GM12891 (cell line): ENCODE data around the gene CERS6.
A peak's percentile ranks its signal among the peaks of the same experiment; 100 is the strongest.

Source experiments
- DNase-seq: peaks from one replicate; pipeline ENCODE4 v3.0.0; 2011; ENCODE audit warnings: low spot score; ENCODE audit not compliant: insufficient read length
- FAIRE-seq: peaks from 2 replicates; lab custom pipeline; 2011; peaks lifted over from hg19 to GRCh38; lab: Jason Lieb, UNC
- PAX5 ChIP-seq: IDR thresholded peaks from 2 replicates; pipeline ENCODE4 v1.6.1; 2011; ENCODE audit warnings: low read length, moderate library complexity, mild to moderate bottlenecking; ENCODE audit not compliant: insufficient read depth, severe bottlenecking
- POLR2A ChIP-seq: IDR thresholded peaks from 2 replicates; pipeline ENCODE4 v1.6.1; 2011; ENCODE audit warnings: low read depth, low read length, control low read depth
- POLR2AphosphoS5 ChIP-seq: IDR thresholded peaks from 2 replicates; pipeline ENCODE4 v1.6.1; 2011; ENCODE audit warnings: low read depth, low read length, control low read depth
- POU2F2 ChIP-seq: IDR thresholded peaks from 2 replicates; pipeline ENCODE4 v1.6.1; 2011; ENCODE audit warnings: low read depth, mild to moderate bottlenecking, control low read depth, low read length, moderate library complexity
- SPI1 ChIP-seq: IDR thresholded peaks from 2 replicates; pipeline ENCODE4 v1.6.1; 2011; ENCODE audit warnings: low read depth, low read length, control low read depth
- TAF1 ChIP-seq: IDR thresholded peaks from 2 replicates; pipeline ENCODE4 v1.6.1; 2011; ENCODE audit warnings: low read depth, low read length, control low read depth

Gene CERS6

DNA sequence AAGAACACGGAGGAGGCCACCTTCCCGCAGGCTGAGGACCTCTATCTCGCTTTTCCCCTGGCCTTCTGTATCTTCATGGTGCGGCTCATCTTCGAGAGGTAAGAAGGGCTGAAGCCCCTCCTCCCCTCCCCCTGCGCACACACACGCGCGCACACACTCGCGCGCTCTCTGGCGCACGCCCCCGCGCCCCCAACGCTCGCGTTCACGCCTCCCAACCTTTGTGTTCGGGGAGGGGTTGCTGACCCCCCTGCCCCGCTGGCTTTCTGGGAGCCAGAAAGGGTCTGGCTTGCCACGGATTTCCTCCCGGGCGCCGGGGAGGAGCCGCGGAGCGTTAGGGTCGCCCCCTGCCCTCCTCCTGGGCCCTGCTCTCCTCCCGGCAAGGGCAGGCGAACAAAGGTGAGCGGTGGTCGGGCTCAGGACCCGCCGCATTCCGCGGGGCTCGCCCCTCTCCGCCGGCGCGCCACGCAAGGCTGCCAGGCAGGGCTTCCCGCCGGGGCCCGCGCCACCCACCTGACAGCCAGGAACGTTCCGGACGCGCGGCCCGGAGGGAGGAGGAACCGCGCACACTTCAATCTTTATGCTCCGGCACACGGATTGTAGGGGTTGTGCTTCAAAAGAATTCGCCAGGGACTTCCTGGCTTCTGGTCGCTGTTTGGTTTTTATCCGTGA, 583 bp downstream of the CERS6 start:
- TF ChIP-seq PAX5 (no peak), TAF1 (no peak), POU2F2 (no peak), POLR2A (no peak), POLR2AphosphoS5 (no peak), SPI1 (no peak)
- DNase-seq (peak; percentile 11), FAIRE-seq (no peak)

DNA sequence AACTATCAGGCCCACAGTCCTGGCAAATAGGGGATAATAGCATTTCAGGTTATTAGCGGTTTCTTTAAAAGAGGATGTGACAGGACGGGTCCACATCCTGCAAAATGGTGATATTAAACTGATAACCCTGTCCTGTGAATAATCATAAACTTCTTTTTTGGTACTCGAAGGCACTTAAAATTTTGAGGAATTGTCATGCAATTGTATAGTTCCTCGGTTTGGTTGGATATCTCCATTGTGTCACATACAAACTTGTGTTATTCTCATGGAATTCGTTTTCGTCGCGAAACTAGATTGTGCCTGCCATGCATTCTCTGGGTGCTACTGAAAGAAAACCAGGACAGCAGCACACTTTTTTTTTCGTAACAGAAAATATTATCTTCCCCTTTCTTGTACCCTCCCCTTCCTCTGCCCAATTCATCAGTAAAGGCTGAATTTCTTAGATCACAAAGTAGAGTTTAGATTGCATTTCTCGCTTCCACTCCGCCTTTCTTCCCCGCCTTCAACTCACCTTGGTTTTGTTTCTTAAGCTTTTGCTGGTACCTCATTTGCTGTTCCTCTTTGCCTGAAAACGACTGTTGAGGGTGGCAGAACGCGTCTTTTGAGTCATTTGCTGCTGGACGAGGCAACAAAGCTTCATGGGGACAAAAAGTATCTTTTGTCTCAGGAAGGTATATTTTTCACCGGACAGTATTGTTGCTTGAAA, 1.3 kb downstream of the CERS6 start:
- TF ChIP-seq POLR2A (no peak), TAF1 (no peak), SPI1 (no peak), POLR2AphosphoS5 (no peak), PAX5 (no peak), POU2F2 (no peak)
- DNase-seq (no peak), FAIRE-seq (no peak)

DNA sequence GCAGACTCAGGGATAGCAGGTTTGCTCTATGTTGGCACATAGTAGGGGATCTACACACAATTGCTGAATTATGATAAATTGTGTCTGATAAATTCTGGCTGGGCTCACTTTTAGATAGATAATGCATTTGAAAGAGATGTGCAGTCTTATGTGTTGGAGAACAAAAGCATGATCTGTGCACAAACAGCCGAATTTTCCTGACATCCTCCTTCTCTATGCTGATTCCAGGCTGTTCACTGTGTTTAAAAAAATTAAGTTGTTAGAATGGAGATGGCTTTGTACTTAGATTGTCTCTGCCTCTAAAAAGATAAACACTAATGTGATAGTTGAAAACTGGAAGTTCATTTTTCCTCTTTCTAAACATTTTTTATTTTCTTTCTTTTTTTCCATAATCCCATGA, 2.1 kb downstream of the CERS6 start:
- DNase-seq (no peak), FAIRE-seq (no peak)
- no peak for TF ChIP-seq POU2F2
- TF ChIP-seq PAX5: no peak
- no peak for TF ChIP-seq TAF1
- TF ChIP-seq POLR2AphosphoS5: no peak
- no peak for TF ChIP-seq SPI1
- TF ChIP-seq POLR2A: no peak

DNA sequence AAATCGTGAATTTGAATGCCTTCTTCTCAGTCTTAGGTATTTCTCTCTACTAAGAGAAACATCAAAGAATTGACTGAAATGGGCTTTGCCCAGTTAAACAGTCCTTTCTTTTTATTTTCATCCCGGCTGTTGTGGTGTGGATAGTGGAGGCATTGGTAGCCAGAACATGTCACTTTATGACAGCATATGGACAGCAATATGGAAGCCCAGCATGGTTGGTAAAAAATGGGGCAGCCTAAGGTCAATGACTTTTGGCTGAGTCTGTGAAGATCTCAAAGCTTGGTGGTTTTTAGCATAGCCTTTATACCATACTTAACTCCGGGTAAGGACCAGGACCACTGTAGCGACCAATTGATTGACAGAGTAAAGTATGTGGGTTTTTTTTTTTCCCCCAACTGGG, 3.2 kb downstream of the CERS6 start:
- no peak for FAIRE-seq
- TF ChIP-seq POU2F2: no peak
- no peak for TF ChIP-seq SPI1
- no peak for TF ChIP-seq POLR2AphosphoS5
- TF ChIP-seq POLR2A: no peak
- no peak for TF ChIP-seq PAX5
- TF ChIP-seq TAF1: no peak
- DNase-seq: no peak

DNA sequence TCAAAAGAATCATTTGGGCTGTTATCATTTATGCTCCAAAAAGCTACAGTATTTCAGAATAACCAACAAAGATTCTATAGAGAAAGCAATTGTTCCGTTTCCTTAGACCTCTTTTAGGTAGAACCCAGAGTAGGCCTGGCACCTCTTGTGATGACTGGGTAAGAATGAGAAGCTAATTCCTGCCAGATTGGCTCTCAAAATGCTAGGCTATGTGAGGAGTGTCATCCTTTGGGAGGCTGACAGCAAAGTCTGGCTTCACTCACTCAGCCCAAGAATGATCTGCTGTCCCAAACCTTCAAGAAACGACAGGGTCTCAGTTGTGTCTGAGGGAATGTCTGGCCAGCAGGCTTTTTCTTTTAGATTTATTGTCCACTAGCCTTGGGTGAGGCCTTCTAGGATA, 4.5 kb downstream of the CERS6 start:
- FAIRE-seq (no peak), DNase-seq (no peak)
- TF ChIP-seq POLR2AphosphoS5 (no peak), TAF1 (no peak), SPI1 (no peak), POU2F2 (no peak), PAX5 (no peak)

DNA sequence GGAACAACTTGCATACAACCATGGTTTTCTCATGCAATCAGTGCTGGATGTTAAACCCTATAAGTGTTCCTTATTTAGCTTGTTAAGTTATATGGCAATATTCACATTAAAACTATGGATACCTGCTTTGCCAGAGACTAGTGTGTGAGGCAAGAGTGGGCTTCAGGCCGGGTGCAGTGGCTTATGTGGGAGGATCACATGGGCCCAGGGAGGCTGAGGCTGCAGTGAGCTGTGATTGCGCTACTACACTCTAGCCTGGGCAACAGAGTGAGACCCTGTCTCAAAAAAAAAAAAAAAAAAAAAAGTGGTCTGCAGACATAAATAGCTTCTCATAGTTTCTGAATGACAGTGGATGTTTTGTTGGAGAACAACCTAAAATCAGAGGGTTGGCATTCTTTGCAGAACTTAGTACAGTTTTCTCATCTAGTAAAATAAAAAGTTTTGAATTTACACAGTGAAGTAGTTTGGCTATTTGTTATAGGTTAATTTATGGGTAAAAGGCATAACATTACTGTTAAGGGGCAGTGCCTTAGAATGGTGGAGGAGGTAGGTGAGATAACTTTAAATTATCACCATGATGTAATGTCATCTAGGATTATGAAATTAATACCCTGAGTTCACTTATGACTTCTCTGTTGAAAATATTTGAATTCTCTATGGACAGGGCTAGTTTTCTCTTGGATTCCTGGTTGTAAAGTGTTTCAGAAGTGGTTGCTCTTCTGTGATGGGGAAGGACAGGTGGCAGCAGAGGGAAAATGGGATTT, 5.3 kb downstream of the CERS6 start:
- DNase-seq (no peak), FAIRE-seq (no peak)
- no peak for TF ChIP-seq POLR2A
- TF ChIP-seq POU2F2: no peak
- TF ChIP-seq TAF1: no peak
- no peak for TF ChIP-seq SPI1
- TF ChIP-seq PAX5: no peak
- TF ChIP-seq POLR2AphosphoS5: no peak

DNA sequence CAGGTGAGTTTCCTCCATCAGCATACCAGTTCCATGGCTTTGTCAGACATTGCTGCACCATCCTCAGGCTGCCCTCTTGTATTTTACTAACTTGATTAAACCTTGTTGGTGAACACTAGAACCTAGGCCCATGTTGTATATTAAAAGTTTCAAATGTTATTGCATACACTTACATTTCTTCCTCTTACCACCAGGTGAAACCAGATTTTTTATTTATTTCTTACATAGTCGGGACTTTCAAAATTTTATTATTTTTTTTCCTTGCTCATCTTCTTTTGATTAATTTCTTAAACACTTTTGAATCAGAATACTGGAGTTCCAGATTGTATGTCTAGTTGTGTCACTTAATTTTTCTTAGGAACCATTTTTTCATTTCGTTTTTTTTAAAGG, 5.9 kb downstream of the CERS6 start:
- no peak for DNase-seq
- no peak for TF ChIP-seq POLR2AphosphoS5
- TF ChIP-seq SPI1: no peak
- no peak for TF ChIP-seq POLR2A
- no peak for TF ChIP-seq POU2F2
- no peak for TF ChIP-seq TAF1
- TF ChIP-seq PAX5: no peak
- no peak for FAIRE-seq

DNA sequence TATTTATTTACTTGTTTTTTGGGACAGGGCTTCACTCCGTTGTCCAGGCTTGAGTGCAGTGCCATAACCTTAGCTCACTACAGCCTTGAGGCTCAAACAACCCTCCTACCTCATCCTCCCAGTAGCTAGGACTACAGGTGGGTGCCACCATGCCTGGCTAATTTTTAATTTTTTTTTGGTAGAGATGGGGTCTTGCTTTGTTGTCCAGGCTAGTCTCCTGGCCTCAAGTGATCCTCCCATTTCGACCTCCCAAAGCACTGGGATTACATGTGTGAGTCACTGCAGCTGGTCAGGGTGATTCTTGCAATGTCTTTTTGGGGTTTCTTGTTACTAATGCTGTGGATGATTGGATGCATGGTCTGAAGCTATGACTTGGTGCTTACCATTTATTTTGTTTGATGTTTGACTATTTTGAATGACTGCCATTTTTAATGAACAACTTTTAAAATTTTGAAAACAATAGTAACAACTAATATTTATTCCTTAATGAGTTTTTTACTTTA, 6.5 kb downstream of the CERS6 start:
- TF ChIP-seq POLR2A (no peak), TAF1 (no peak), POU2F2 (no peak), SPI1 (no peak), POLR2AphosphoS5 (no peak), PAX5 (no peak)
- DNase-seq: no peak
- no peak for FAIRE-seq

DNA sequence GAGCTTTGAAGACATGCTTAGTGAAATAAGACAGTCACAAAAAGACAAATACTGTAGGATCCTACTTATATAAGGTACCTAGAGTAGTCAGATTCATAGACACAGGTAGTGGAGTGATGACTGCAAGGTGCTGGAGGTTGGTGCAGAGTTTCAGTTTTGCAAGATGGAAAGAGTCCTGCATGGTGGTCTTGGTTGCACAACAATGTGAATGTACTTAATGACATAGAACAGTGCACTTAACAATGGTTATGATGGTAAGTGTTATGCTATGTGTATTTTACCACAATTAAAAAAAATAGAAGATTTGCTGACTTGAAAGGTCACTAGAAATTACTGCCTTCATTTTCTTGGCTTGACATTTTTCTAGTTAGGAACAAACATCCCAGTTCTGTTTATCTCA, 9.5 kb downstream of the CERS6 start:
- DNase-seq (no peak), FAIRE-seq (no peak)

More for the DNA sequence above, 9.5 kb downstream of the CERS6 start:
- TF ChIP-seq POLR2AphosphoS5: no peak
- no peak for TF ChIP-seq PAX5
- no peak for TF ChIP-seq POLR2A
- no peak for TF ChIP-seq TAF1
- TF ChIP-seq POU2F2: no peak
- TF ChIP-seq SPI1: no peak
